Body of pancreas (tissue), 4 donors: ENCODE data around the gene PLXNA1. TPM values are rescaled to one million over a fixed set of nuclear protein-coding genes. Genes with fewer than 3 reads are reported as not detected.

Experiments
- ATAC-seq: fragments of 150-250 bp; one replicate; pipeline ENCODE4 v1.9.1; 2016
- DNase-seq, 4 donors: peaks; one replicate each; pipeline ENCODE4 v3.0.0-alpha.2; 2019
- H3K27ac ChIP-seq, 4 donors: fragments of 200-600 bp; sonication (generic); 1 replicate in 3 of 4; 2 replicates in 1 of 4; pipeline versions ENCODE4 v1.5.1 to v1.6.1; 2016 to 2019; ENCODE audit warnings: mild to moderate bottlenecking in 1 of 4, mixed read lengths in 1 of 4, moderate library complexity in 1 of 4
- H3K27me3 ChIP-seq, 2 donors: fragments of 200-600 bp; sonication (generic); one replicate each; pipeline ENCODE4 v1.6.0; 2016; ENCODE audit warnings: mild to moderate bottlenecking in 1 of 2
- H3K36me3 ChIP-seq, 2 donors: fragments of 200-600 bp; sonication (generic); replicated peaks in 1 of 2; 2 replicates each; pipeline ENCODE4 v1.5.1; 2016; ENCODE audit warnings: low read depth in 2 of 2; ENCODE audit not compliant: insufficient read depth in 1 of 2
- H3K4me1 ChIP-seq: fragments of 200-600 bp; sonication (generic); one replicate; pipeline ENCODE4 v1.6.0; 2016
- H3K4me3 ChIP-seq, 2 donors: fragments of 200-600 bp; sonication (generic); 1 replicate in 1 of 2; 2 replicates in 1 of 2; pipeline ENCODE4 v1.5.1; 2016 to 2019
- H3K9me3 ChIP-seq, 3 donors: fragments of 200-600 bp; sonication (generic); 1 replicate in 2 of 3; 2 replicates in 1 of 3; pipeline ENCODE4 v1.5.1; 2016
- CTCF ChIP-seq, 7 experiments: fragments of 450-650 bp in 4 of 7; fragments of 200-600 bp in 3 of 7; sonication (generic) in 3 of 7; IDR thresholded peaks; one replicate each; pipeline ENCODE4 v1.5.1; 2016 to 2019; ENCODE audit warnings: antibody characterized with exemption in 7 of 7
- POLR2A ChIP-seq, 3 donors: fragments of 450-650 bp; IDR thresholded peaks; one replicate each; pipeline ENCODE4 v1.6.1; 2016; ENCODE audit warnings: antibody characterized with exemption in 3 of 3, mild to moderate bottlenecking in 2 of 3
- WGBS, 2 donors: methylation state at CpG; one replicate each; pipeline ENCODE4 v1.1.5; 2017; 5-methylcytosine and 5-hydroxymethylcytosine counted together
- intact Hi-C: fragments of 100-400 bp; cut with DNase I; formaldehyde crosslinking; loops from one replicate; pipeline ENCODE4 v1.15.1; 2023
- total RNA-seq, 2 donors: library from RNA; depleted of rRNA; stranded (reverse); fragments of >200 nt; gene quantifications; one replicate each; pipeline ENCODE4 v1.1.0, GENCODE V29; 2016

PLXNA1 gene
- total RNA-seq, 2 donors from 2014 or later = 13.2 to 25.1 TPM

GRCh38 chr3:126959136-126959920 is 23.6 kb upstream of the PLXNA1 start:
- TF ChIP-seq POLR2A (IDR thresholded peaks at IDR 0.05) (no peak), CTCF (IDR thresholded peaks at IDR 0.05) (no peak)
- intact Hi-C loops = no loop called here
- H3K4me3 ChIP-seq = no peak overlapping the region
- peaks cover 16% of the 10 kb centered on the region for H3K4me1 ChIP-seq
- 90 to 91% methylated on average over 3 to 10 of the region's 10 CpGs for WGBS, 2 donors
- ATAC-seq (no peak), DNase-seq (peak in 1 of 4 donors; percentile 7)
- no peak overlapping the region for H3K27ac ChIP-seq
- H3K9me3 ChIP-seq = no peaks in the 10 kb centered on the region
- H3K36me3 ChIP-seq = no peaks in the 10 kb centered on the region
- H3K27me3 ChIP-seq = no peaks in the 10 kb centered on the region

GRCh38 chr3:126959921-126960603 is 22.9 kb upstream of the PLXNA1 start:
- Histone ChIP-seq H3K36me3 (no peaks in the 10 kb centered on the region), H3K27ac (no peak overlapping the region), H3K27me3 (no peaks in the 10 kb centered on the region), H3K4me1 (peaks cover 16% of the 10 kb centered on the region), H3K4me3 (no peak overlapping the region), H3K9me3 (no peaks in the 10 kb centered on the region)
- DNase-seq = no peak
- 83 to 86% methylated on average over 13 to 17 of the region's 17 CpGs for WGBS, 2 donors
- ATAC-seq = no peak
- intact Hi-C loops = no loop called here
- TF ChIP-seq POLR2A (IDR thresholded peaks at IDR 0.05) (no peak), CTCF (IDR thresholded peaks at IDR 0.05) (no peak)

- intact Hi-C loops = no loop called here
- TF ChIP-seq POLR2A (IDR thresholded peaks at IDR 0.05) (no peak), CTCF (IDR thresholded peaks at IDR 0.05) (no peak)
- peak; percentile 20 for ATAC-seq
- Histone ChIP-seq H3K27me3 (no peaks in the 10 kb centered on the region), H3K9me3 (no peaks in the 10 kb centered on the region), H3K4me1 (peaks cover 16% of the 10 kb centered on the region), H3K27ac (no peak overlapping the region), H3K4me3 (no peak overlapping the region), H3K36me3 (no peaks in the 10 kb centered on the region)
- peak in 1 of 4 donors; percentile 10 for DNase-seq
- 80 to 82% methylated on average over 16 to 17 of the region's 17 CpGs for WGBS, 2 donors
Observed at GRCh38 chr3:126960604-126960995, 22.3 kb upstream of the PLXNA1 start.

GRCh38 chr3:126961191-126961790 is 21.6 kb upstream of the PLXNA1 start:
- no peaks in the 10 kb centered on the region for H3K27me3 ChIP-seq
- H3K36me3 ChIP-seq = no peaks in the 10 kb centered on the region
- TF ChIP-seq CTCF (IDR thresholded peaks at IDR 0.05) (no peak), POLR2A (IDR thresholded peaks at IDR 0.05) (no peak)
- ATAC-seq = peak; percentile 53
- no peak overlapping the region for H3K4me3 ChIP-seq
- 50 to 51% methylated on average over 2 to 7 of the region's 8 CpGs for WGBS, 2 donors
- peak; percentile 36 to 80 (median 60) for DNase-seq
- H3K4me1 ChIP-seq = peaks cover 16% of the 10 kb centered on the region
- no peak overlapping the region for H3K27ac ChIP-seq
- no peaks in the 10 kb centered on the region for H3K9me3 ChIP-seq
- intact Hi-C loops = no loop called here
